Hepatocyte (in vitro differentiated cells): ENCODE data around the gene ASTN2. TPM values are rescaled to one million over a fixed set of nuclear protein-coding genes. Genes with fewer than 3 reads are reported as not detected.

Experiments used
- DNase-seq: peaks from one replicate; pipeline ENCODE4 v3.0.0-alpha.2; 2016; ENCODE audit warnings: low spot score
- H2AFZ ChIP-seq: fragments of 200-600 bp; sonication (generic); 2 replicates; pipeline ENCODE4 v1.6.0; 2016; ENCODE audit warnings: antibody characterized with exemption, mild to moderate bottlenecking
- H3K27ac ChIP-seq: fragments of 200-600 bp; sonication (generic); 2 replicates; pipeline ENCODE4 v1.5.1; 2016; ENCODE audit warnings: mild to moderate bottlenecking
- H3K27me3 ChIP-seq: fragments of 200-600 bp; sonication (generic); 2 replicates; pipeline ENCODE4 v1.6.1; 2016
- H3K36me3 ChIP-seq: fragments of 200-600 bp; sonication (generic); replicated peaks from 2 replicates; pipeline ENCODE4 v1.5.1; 2016; ENCODE audit warnings: low read depth; ENCODE audit not compliant: insufficient read depth
- H3K4me1 ChIP-seq: fragments of 200-600 bp; sonication (generic); 2 replicates; pipeline ENCODE4 v1.5.1; 2016; ENCODE audit warnings: mild to moderate bottlenecking, moderate library complexity; ENCODE audit not compliant: insufficient read depth
- H3K4me2 ChIP-seq: fragments of 200-600 bp; sonication (generic); 2 replicates; pipeline ENCODE4 v1.6.0; 2016
- H3K4me3 ChIP-seq: fragments of 200-600 bp; sonication (generic); 2 replicates; pipeline ENCODE4 v1.5.1; 2016; ENCODE audit warnings: mild to moderate bottlenecking
- H3K79me2 ChIP-seq: fragments of 200-600 bp; sonication (generic); 2 replicates; pipeline ENCODE4 v1.6.0; 2017; ENCODE audit warnings: mild to moderate bottlenecking
- H3K9me2 ChIP-seq: fragments of 200-600 bp; sonication (generic); replicated peaks from 2 replicates; pipeline ENCODE4 v1.6.0; 2017; ENCODE audit warnings: mild to moderate bottlenecking; ENCODE audit not compliant: insufficient read depth
- H3K9me3 ChIP-seq: fragments of 200-600 bp; sonication (generic); 2 replicates; pipeline ENCODE4 v1.5.1; 2016; ENCODE audit warnings: low read depth, mild to moderate bottlenecking
- H4K20me1 ChIP-seq: fragments of 200-600 bp; sonication (generic); 2 replicates; pipeline ENCODE4 v1.6.0; 2016; ENCODE audit warnings: mild to moderate bottlenecking; ENCODE audit not compliant: insufficient read depth, poor library complexity, severe bottlenecking
- EZH2 ChIP-seq: fragments of 200-600 bp; sonication (generic); IDR thresholded peaks from 2 replicates; pipeline ENCODE4 v1.6.1; 2016; ENCODE audit warnings: antibody characterized with exemption, mild to moderate bottlenecking, borderline replicate concordance
- EZH2phosphoT487 ChIP-seq: fragments of 200-600 bp; sonication (generic); IDR thresholded peaks from one replicate; pipeline ENCODE4 v1.6.1; 2018; ENCODE audit warnings: antibody characterized with exemption, mild to moderate bottlenecking, low read depth, moderate library complexity; ENCODE audit not compliant: unreplicated experiment, severe bottlenecking
- WGBS: methylation state at CpG from one replicate; pipeline ENCODE4 v1.1.6; 2016; ENCODE audit warnings: low lambda C conversion rate; ENCODE audit errors: missing lambda C conversion rate; 5-methylcytosine and 5-hydroxymethylcytosine counted together
- polyA plus RNA-seq: library from polyadenylated mRNA; unstranded; fragments of >200 nt; fragmentation: Nextera tagmentation; extraction: Ambion mirVana; gene quantifications from 2 replicates; pipeline ENCODE4 v1.2.1, GENCODE V29; 2016
- total RNA-seq: library from RNA; depleted of rRNA; stranded (reverse); fragments of >200 nt; gene quantifications from 2 replicates; pipeline ENCODE4 v1.2.3, GENCODE V29; 2014
- TF ChIP-seq, protein P1 (sequence below): fragments of 200-600 bp; sonication (generic); IDR thresholded peaks from 2 replicates; pipeline ENCODE4 v1.5.1; 2016; ENCODE audit warnings: antibody characterized with exemption, mild to moderate bottlenecking; ENCODE audit not compliant: poor library complexity

The ASTN2 gene
- total and polyA plus RNA-seq, 2 experiments from 2014 or later, result 6.4 to 8.4 TPM

DNA sequence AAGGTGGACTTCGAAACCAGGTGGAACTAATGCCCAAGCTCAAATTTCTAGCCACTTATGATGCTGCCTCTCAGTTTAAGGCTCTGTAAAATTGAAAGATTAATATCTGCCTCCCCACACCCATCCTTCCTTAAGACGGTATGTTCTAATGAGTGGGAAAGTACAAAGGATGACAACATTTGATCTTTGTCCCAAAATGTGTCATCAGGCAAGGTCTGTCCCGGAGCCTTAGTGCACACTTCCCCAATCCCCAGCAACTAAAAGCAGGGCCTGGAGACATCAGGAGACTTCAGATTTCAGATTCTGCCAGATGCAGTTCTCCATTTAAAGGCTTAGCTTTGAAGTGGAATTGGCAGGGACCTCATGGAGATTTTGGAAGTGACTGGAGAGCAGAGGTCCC lies 316.5 kb downstream of the ASTN2 start:
- H3K9me2 ChIP-seq, result no peaks in the 10 kb centered on the region
- H3K4me2 ChIP-seq, result no peak overlapping the region
- WGBS, result 70% methylated on average over 3 of the region's 3 CpGs
- H2AFZ ChIP-seq, result no peak overlapping the region
- no peaks in the 10 kb centered on the region for H4K20me1 ChIP-seq
- H3K36me3 ChIP-seq, result no peaks in the 10 kb centered on the region
- H3K4me3 ChIP-seq, result no peak overlapping the region
- H3K4me1 ChIP-seq, result peaks cover 2% of the 10 kb centered on the region
- H3K9me3 ChIP-seq, result no peaks in the 10 kb centered on the region
- H3K27ac ChIP-seq, result no peak overlapping the region
- no peaks in the 10 kb centered on the region for H3K27me3 ChIP-seq
- H3K79me2 ChIP-seq, result no peaks in the 10 kb centered on the region
- TF ChIP-seq EZH2, result no peak
- no peak for TF ChIP-seq EZH2phosphoT487
- TF ChIP-seq, protein P1, sequence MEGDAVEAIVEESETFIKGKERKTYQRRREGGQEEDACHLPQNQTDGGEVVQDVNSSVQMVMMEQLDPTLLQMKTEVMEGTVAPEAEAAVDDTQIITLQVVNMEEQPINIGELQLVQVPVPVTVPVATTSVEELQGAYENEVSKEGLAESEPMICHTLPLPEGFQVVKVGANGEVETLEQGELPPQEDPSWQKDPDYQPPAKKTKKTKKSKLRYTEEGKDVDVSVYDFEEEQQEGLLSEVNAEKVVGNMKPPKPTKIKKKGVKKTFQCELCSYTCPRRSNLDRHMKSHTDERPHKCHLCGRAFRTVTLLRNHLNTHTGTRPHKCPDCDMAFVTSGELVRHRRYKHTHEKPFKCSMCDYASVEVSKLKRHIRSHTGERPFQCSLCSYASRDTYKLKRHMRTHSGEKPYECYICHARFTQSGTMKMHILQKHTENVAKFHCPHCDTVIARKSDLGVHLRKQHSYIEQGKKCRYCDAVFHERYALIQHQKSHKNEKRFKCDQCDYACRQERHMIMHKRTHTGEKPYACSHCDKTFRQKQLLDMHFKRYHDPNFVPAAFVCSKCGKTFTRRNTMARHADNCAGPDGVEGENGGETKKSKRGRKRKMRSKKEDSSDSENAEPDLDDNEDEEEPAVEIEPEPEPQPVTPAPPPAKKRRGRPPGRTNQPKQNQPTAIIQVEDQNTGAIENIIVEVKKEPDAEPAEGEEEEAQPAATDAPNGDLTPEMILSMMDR, result no peak
- DNase-seq, result no peak

GRCh38 chr9:117097761-117098160 lies 317.1 kb downstream of the ASTN2 start:
- no peak for DNase-seq
- no peaks in the 10 kb centered on the region for H3K27me3 ChIP-seq
- H2AFZ ChIP-seq, result no peak overlapping the region
- WGBS, result 99% methylated on average over 3 of the region's 3 CpGs
- H3K4me3 ChIP-seq, result no peak overlapping the region
- H3K9me3 ChIP-seq, result no peaks in the 10 kb centered on the region
- no peak overlapping the region for H3K27ac ChIP-seq
- H3K4me2 ChIP-seq, result no peak overlapping the region
- H3K4me1 ChIP-seq, result no peaks in the 10 kb centered on the region
- no peak for TF ChIP-seq EZH2
- TF ChIP-seq, protein P1, result no peak
- TF ChIP-seq EZH2phosphoT487, result no peak
- H4K20me1 ChIP-seq, result no peaks in the 10 kb centered on the region
- H3K9me2 ChIP-seq, result no peaks in the 10 kb centered on the region
- H3K36me3 ChIP-seq, result no peaks in the 10 kb centered on the region
- H3K79me2 ChIP-seq, result no peaks in the 10 kb centered on the region

GRCh38 chr9:117096138-117096537 lies 318.7 kb downstream of the ASTN2 start:
- Histone ChIP-seq H3K4me2 (no peak overlapping the region), H3K27me3 (no peaks in the 10 kb centered on the region), H3K4me1 (no peaks in the 10 kb centered on the region), H2AFZ (no peak overlapping the region), H4K20me1 (no peaks in the 10 kb centered on the region), H3K36me3 (no peaks in the 10 kb centered on the region), H3K9me2 (no peaks in the 10 kb centered on the region), H3K4me3 (no peak overlapping the region), H3K27ac (no peak overlapping the region), H3K79me2 (no peaks in the 10 kb centered on the region), H3K9me3 (no peaks in the 10 kb centered on the region)
- TF ChIP-seq, protein P1, result no peak
- TF ChIP-seq EZH2, result no peak
- TF ChIP-seq EZH2phosphoT487, result no peak
- no peak for DNase-seq
- WGBS, result 75% methylated on average over 1 of the region's 1 CpG

DNA sequence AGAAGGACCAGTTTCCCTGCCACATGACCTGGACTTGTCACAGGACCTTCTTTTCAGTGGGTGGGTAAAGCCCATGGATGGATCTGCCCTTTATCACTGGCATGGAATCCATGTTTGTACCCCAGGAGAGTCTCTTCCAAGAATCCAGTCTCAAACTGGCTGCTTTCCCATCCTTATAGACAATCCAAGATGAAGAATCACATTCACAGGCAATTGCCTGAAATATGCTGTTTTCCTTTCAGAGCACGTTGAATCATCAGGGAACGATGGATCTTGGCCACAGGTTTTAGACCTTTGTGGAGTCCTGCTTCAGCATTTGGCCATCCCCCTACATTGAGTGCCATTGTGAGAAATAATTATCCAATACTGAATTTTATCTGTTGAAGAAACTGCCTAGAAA lies 319.8 kb downstream of the ASTN2 start:
- DNase-seq, result no peak
- H3K79me2 ChIP-seq, result no peaks in the 10 kb centered on the region
- no peak overlapping the region for H2AFZ ChIP-seq
- no peaks in the 10 kb centered on the region for H3K9me3 ChIP-seq
- TF ChIP-seq, protein P1, result no peak
- TF ChIP-seq EZH2phosphoT487, result no peak
- TF ChIP-seq EZH2, result no peak
- H3K9me2 ChIP-seq, result no peaks in the 10 kb centered on the region
- no peaks in the 10 kb centered on the region for H3K36me3 ChIP-seq
- no peaks in the 10 kb centered on the region for H4K20me1 ChIP-seq
- H3K4me1 ChIP-seq, result no peaks in the 10 kb centered on the region
- no peaks in the 10 kb centered on the region for H3K27me3 ChIP-seq
- H3K27ac ChIP-seq, result no peak overlapping the region
- no peak overlapping the region for H3K4me2 ChIP-seq
- WGBS, result 83% methylated on average over 2 of the region's 2 CpGs
- no peak overlapping the region for H3K4me3 ChIP-seq
